ENCODE results near the gene SKIC2.

SKIC2 gene

GRCh38 chr6:31945507-31946369 lies 13.2 kb upstream of the SKIC2 start, which contains the start of gene CFB:
Gene CFB (plus strand): TSS chr6:31946095. CDS start chr6:31946222, 127 bp downstream.
- no peak for DNase-seq

GRCh38 chr6:31946370-31946885 lies 12.5 kb upstream of the SKIC2 start:
- DNase-seq, result no peak

- no peak for DNase-seq
Measured at GRCh38 chr6:31947070-31947675, 11.8 kb upstream of the SKIC2 start.

- no peak for DNase-seq
Measured at GRCh38 chr6:31947864-31948263, 11.1 kb upstream of the SKIC2 start.

GRCh38 chr6:31948306-31948705 lies 10.7 kb upstream of the SKIC2 start:
- no peak for DNase-seq

- DNase-seq, result no peak
Measured at GRCh38 chr6:31948753-31949413, 10.1 kb upstream of the SKIC2 start.

GRCh38 chr6:31949926-31950548 lies 8.9 kb upstream of the SKIC2 start:
- no peak for DNase-seq

- peak; percentile 51 for DNase-seq
Measured at GRCh38 chr6:31952140-31952805, 6.7 kb upstream of the SKIC2 start.

GRCh38 chr6:31952890-31953289 lies 6.1 kb upstream of the SKIC2 start:
- DNase-seq, result no peak

- DNase-seq, result no peak
Measured at GRCh38 chr6:31954511-31954910, 4.5 kb upstream of the SKIC2 start.

GRCh38 chr6:31956796-31957195 lies 2.2 kb upstream of the SKIC2 start:
- DNase-seq, result no peak

- no peak for DNase-seq
Measured at GRCh38 chr6:31958412-31958740, 599 bp upstream of the SKIC2 start.

- no peak for DNase-seq
Measured at GRCh38 chr6:31961616-31962015, 2.6 kb downstream of the SKIC2 start.

GRCh38 chr6:31963921-31964320 lies 4.9 kb downstream of the SKIC2 start:
- DNase-seq, result no peak

- no peak for DNase-seq
Measured at GRCh38 chr6:31965700-31966099, 6.7 kb downstream of the SKIC2 start.

- no peak for DNase-seq
Measured at GRCh38 chr6:31966506-31966905, 7.5 kb downstream of the SKIC2 start.

GRCh38 chr6:31966997-31967925 lies 8.3 kb downstream of the SKIC2 start:
- DNase-seq, result no peak

- no peak for DNase-seq
Measured at GRCh38 chr6:31967926-31968320, 8.9 kb downstream of the SKIC2 start.

- no peak for DNase-seq
Measured at GRCh38 chr6:31968326-31968725, 9.4 kb downstream of the SKIC2 start.

- no peak for DNase-seq
Measured at GRCh38 chr6:31968791-31969711, 10.1 kb downstream of the SKIC2 start.
